IPS-NIHi7 (cell line): ENCODE data around the gene KLHL11.

Experiments used
- DNase-seq: peaks from one replicate; pipeline ENCODE4 v3.0.0; 2012; ENCODE audit warnings: mixed read lengths; ENCODE audit errors: extremely low spot score

KLHL11 gene, protein sequence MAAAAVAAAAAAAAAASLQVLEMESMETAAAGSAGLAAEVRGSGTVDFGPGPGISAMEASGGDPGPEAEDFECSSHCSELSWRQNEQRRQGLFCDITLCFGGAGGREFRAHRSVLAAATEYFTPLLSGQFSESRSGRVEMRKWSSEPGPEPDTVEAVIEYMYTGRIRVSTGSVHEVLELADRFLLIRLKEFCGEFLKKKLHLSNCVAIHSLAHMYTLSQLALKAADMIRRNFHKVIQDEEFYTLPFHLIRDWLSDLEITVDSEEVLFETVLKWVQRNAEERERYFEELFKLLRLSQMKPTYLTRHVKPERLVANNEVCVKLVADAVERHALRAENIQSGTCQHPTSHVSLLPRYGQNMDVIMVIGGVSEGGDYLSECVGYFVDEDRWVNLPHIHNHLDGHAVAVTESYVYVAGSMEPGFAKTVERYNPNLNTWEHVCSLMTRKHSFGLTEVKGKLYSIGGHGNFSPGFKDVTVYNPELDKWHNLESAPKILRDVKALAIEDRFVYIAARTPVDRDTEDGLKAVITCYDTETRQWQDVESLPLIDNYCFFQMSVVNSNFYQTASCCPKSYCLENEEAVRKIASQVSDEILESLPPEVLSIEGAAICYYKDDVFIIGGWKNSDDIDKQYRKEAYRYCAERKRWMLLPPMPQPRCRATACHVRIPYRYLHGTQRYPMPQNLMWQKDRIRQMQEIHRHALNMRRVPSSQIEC

DNA sequence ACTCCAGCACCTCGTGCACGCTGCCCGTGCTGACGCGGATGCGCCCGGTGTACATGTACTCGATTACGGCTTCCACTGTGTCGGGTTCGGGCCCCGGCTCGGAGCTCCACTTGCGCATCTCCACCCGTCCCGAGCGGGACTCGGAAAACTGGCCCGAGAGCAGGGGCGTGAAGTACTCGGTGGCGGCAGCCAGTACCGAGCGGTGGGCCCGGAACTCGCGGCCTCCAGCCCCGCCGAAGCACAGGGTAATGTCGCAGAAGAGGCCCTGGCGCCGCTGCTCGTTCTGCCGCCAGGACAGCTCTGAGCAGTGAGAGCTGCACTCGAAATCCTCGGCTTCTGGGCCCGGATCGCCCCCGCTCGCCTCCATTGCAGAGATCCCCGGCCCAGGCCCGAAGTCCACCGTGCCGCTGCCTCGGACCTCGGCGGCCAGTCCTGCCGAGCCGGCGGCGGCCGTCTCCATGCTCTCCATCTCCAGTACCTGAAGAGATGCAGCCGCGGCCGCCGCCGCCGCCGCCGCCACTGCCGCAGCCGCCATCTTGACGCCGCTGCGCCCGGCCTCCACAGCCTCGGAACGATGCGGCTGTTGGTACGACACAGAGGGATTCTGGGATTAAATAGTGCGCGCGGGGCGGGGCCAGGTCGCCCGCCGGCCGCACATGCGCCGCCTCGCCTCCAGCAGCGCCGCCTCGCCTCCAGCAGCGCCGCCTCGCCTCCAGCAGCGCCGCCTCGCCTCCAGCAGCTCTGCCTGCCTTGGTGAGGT, at the start of gene KLHL11:
TSS of gene KLHL11 (minus strand) at position 588 of the 760 bp plus-strand sequence. CDS start at position 535, 53 bp downstream.
- peak; percentile 95 for DNase-seq

DNA sequence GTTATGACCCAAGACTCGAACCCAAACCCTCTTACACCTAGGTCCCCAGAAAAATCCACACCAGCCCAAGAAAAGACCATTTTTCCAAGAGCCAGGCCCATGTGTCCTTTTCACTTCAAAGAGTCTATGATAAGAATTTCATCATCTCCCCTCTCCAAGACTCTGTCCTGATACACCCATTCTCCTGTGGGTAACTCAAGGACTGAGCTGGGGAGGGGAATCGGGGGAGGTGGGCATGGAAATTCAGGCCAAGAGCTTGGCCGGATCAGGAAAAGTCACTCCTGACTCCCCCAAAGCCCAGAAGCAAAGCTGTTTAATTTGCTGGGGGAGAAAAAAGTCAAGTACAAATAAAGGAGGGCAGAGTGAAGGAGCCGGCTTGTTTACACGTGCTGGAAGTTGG, 49.8 kb upstream of the KLHL11 start:
- no peak for DNase-seq

DNA sequence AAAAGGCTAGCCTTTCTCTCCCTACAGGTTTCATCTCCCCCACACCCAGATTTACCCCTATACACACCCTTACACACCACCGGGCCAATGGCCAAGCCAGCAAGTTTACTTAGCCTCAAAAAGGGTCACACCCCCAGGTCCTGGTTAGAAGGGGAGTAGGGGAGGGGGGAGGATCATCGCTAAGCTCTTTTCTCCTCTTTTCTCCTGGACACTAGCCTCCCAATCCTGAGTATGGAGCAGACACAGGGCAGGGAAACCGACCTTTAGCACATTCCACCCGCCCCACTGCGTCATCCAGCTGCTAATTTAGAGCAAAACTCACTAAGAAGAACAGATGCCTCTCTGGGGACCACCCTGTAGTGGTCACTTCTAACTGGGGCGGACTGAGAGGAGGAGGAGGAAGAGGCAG, 49.1 kb upstream of the KLHL11 start:
- DNase-seq = no peak

DNA sequence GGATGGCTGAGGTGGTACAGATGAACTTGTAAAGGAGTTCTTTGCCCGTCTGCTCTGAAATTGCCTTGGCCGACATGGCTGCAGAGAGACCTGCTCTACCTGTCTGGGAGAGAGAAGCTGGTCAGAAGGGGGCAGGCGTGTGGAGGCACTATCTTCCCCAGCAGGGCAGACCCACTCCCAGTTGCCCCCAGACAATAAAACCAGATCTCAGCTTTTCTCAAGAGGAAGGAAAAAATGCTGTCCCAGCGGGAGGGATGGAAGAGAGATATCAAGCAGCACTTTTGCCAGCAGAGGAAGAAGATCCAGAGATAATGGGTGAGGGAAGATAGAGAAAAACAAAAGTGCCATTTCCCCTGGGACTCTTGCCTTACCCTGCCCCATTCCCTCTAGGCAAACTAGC, 48.6 kb upstream of the KLHL11 start:
- DNase-seq = peak; percentile 60

DNA sequence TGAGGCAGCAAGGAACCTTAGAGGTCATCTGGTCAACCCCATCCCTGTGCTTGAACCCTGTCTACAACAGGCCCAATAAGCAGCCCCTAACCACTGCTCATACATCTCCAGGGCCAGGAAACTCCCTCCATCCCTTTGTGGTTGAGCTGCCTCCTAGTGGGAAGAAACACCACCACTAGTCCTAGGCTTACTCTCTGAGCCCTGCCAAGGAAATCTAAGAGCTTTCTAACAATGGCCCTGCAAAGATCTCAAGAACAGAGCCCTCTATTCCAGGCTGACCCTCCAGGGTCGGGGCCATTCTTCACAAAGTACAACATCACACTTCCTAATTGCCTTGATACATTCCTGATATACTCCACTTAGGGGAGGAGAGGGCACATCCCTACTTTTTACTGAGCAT, 47.7 kb upstream of the KLHL11 start:
- DNase-seq = no peak

DNA sequence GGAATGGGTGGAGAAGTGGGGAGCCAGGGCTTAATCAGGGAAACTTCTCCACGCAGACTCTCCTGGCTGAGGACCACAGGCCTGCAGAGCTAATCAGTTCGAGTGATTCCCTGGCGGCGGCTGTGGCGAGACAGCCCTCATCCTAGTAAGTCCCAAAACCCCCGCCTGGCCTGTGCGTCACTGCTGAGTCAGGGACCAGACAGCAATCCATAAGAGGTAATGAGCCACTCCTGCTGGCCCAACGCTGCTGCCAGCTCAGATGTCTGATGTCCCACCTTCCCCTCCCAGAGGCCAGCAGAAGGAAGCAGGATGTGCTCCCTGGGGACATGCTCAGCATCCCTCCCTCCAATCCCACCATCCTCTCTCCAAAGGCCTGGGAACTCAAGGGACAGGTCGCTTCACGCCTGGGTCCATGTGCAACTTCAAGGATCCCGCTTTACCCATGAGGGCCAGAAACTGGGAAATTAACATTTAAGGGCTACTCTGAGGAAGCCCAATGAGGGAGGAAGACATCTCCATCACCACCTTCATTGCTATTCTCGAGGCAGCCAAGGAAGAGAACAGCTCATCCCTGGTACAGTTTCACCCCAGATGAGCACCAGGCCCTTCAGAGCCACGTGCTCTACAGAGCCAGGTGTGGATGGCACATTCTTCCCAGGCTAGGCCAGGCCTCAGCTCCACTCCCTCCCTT, 45.6 kb upstream of the KLHL11 start:
- no peak for DNase-seq

DNA sequence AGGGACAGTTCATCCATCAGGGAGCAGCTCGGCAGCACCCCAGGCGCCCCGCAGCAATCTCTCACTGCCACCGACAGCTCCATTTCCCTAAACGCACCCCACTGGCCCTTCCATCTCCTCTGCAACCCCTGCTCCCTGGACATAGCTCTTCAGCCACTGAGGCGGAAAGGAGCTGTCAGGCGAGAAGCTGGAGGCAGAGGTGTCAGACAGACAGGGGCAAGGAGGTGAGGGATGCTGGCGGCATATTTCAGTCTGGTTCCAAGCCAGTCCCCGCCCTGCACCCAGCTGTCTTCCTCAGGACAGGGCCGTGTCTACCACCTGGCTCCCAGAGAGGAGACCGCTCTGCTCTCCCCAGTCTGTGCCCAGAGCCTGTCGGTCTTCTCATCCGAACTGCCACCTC, 43.9 kb upstream of the KLHL11 start:
- DNase-seq = no peak

DNA sequence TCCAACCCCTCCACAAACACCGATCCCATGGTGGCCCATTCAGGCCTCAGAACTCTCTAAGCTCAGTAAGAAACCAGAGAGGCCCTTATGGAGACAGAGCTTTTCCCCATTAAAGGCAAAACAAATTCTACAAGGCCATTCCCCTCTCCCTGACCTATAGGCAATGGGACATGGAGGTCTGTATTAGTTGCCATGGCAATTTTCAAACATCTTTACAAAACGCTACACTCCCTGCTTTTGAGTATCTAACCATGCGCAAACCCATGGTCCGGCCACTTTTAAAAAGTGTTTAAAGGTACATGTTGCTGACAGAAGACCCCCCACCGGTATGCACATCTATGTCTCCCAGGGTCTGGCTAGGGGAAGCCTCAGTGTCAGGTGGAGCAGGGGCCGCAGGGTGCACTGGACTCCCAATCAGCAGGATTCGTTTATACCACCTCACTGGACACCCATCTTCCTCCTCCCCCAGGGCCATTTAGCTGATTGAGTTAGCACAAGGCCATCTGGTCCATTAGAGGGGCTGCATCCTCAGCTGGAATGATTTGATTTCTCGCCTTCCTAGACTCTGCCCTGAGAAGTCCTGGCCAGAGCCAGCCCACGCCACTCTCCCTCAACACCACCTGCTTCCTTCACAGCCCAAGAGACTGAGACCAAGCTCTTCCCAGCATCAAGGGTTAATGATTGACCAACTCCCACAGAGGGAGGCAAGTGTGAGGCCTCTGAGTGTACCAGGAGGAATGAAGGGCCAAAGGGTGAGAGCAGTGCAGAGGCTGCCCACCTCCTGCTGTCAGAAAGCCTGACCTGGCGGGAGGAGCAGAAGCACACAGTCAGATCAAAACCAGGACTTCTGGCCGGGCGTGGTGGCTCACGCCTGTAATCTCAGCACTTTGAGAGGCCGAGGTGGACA, 42.7 kb upstream of the KLHL11 start:
- no peak for DNase-seq

DNA sequence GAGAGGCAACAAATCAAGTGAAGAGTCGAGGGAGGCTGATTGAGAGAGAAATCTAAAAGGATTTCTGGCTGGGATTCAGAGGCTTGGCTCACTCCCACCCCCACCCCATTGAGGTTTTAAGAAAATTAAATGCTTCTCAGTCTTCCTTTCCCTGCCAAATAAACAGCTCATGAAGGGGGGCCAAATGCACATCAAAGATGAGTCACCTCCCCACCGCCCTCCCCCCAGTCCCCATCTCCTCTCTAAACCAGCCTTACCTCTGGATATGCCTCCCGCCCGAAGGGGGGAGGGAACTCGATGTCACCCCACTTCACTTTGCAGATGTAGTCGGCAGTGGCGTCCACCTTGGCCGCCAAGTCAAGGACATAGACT, 41.9 kb upstream of the KLHL11 start:
- DNase-seq = no peak

DNA sequence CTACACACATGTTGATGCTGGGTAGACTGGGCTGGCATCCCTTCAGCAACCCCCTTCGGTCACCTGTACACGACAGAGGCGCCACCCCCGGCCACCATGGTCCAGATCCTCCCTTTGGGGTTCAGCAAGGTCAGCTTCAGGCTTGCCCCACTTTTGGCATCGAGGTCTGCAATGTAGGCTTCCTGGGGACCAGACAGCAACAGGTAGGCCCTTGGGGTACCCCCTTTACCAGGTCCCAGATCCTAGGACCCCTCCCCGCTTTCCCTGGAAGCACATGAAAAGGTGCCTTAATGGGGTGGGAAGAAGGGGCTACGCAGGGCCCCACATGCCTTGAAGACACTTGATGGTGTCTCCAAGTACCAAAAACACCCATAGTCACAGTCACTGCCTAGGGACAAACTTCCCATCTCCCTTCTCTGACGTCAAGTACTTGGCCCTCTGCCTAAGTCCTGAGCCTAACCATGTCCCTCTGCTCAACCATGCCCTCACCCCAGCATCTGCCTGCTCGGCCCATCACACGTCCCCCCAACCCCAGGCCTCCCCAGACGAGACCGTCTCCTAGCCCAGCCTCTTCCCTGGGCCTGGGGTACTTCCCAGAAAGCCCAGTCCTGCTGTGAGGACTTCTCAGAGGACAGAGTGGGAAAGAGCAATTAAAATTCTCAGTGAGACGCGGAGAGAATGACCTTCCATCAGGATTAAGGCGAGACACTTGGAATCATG, 41.4 kb upstream of the KLHL11 start:
- DNase-seq = no peak

DNA sequence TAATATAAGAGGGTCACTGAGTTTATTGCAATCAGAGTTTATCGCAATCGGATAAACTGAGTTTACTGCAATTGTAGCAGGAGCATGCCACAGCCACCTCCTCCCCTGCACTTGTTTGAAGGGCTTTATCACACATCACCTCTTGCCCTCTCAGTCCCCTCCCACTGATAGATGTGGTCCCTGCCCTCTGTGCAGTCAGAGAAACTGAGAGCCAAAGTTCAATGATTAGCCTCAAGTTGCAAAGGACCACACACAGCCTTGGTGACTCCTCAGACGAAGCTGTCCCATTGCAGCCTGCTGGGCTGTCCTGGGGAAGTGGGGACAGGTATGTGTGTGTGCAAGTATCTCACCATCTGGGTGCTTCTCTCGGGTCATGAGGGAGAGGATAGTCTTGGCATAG, 39.9 kb upstream of the KLHL11 start:
- DNase-seq = no peak

DNA sequence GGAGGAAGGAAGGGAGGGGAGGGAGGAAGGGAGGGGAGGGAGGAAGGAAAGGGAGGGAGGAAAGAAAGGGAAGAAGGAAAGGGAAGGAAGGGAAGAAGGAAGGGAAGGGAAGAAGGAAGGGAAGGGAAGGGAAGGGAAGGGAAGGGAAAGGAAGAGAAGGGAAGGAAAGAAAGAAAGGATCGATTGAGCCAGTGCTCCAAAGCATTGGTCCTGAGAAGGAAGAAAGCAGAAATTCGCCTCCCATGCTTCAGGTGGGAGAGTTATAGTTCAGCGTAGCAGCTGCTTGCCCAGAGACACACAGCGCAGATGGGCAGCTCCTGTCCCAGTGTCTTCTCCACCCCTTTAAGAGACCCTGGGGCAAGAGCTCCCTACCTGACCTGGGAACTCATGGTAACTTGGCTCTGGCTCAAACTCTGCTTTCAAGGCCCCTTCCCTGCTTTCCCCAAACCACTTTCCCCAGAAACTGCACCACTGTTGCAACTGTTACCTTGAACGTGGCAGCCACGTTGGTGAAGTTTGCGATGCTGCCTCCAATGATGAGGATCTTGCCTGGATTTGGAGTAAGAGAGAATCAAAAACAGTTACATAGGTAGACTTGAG, 39.1 kb upstream of the KLHL11 start:
- DNase-seq = no peak

DNA sequence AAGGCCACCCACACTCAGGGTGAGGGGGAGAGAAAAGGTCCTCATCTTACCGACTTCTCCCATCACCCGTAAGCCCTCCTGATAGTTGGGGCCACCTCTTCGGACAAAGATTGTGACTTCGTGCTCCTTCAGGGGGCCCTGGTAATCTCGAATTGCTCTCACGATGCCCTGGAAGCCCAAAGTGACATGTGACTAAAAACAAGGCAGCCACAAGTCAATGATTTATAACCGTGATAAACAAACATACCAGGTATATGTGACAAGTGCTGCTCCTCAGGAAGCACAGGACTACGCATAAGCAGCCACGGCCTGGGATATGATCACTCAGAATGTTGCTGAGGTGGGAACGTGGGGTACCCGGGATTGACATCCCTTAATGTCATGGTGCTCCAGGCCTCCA, 36.4 kb upstream of the KLHL11 start:
- no peak for DNase-seq

DNA sequence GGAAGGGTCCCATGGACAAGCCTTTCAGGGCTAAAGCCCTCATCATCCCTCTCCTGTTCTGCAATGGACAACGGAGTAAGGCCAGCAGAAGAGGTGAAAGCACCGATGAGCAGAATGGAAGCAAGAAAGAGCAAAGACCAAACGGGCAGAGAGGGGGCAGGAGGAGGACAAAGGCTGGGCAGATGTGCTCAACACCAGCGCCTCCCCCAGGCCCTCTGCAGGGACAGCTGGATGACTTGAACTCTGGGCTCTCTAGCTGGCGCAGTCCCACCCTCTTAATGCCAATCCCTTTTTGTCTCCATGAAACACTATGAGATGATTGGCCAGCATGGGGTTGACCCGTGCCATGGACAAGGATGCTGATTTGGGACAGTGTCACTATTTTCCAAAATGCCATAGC, 31.5 kb upstream of the KLHL11 start:
- no peak for DNase-seq

DNA sequence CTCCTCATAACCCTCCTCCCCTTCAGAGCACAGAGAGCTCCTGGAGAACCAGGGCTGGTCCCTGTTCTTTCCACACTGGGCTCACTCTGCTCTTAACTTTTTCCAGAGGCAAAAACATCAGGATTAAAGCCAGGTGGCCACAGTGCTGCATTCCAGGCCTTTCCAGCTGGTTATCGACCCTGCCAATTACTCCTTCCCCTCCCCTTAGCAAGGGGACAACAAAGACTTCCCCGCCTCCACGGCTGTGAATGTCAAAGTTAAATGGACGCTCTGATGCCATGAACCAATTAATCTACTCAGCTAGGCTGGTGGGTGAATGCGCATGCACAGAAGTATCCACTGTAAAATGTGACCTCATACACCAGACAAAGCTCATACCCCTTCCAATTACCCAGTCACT, 30.4 kb upstream of the KLHL11 start:
- DNase-seq = no peak

DNA sequence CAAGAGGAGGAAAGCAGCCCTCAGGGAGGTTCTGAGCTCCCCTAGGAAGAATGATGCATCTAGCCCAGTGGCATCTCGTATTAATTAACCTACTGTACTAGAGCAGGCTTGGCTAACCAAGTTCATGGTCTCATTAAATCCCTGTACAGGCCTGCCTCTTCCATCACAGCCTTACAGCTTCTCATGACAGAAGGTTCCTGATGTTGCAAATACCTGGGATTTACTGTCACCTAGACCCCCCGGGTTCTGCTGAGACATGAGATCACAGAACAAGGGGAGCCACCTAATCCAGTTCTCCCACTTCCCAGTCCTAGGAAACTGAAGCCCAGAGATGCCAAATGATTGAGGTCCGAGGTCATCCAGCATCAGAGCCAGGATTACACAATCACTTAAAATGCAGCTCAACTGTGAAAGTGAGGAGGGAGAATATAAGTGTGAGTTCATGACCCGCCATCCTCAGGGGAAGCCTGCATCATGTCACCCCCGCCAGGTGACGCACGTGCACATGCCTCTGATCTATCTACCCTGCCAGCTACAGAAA, 29.6 kb upstream of the KLHL11 start:
- no peak for DNase-seq

DNA sequence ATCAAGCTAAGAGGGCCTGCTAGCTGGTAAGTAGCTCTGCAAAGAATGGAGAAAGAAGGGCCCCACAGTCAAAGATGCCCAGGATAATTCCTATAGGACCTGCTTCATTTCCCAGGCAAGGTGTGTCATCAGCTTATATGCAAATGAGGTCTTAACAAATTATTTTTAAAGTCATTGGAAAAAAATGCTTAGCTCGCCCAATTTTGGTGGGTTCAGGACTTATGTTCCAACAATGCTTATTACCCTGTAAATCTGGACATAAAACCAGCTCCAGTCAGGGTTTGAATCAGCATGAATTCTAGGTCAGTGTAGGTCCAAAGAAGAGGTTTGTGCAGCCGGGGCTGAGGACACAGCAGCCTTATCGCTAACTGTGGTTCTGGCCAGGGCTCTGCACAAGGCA, 28.2 kb upstream of the KLHL11 start:
- no peak for DNase-seq

DNA sequence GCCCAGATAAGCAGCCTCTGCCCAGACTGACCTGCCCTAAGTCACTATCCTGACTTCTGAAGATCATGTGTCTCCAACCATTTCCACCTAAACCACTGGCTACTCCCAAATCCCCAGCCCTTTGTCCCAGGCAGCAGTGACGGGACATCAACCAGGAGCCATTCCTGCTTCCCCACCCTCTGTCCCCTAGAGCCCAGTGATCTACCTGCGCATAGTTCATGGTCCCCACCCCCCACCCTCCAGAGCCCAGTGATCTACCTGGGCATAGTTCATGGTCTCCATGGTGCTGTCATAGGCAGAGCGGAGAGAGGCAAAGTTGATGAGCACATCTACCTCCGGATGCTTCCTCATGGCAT, 26.8 kb upstream of the KLHL11 start:
- DNase-seq = no peak

DNA sequence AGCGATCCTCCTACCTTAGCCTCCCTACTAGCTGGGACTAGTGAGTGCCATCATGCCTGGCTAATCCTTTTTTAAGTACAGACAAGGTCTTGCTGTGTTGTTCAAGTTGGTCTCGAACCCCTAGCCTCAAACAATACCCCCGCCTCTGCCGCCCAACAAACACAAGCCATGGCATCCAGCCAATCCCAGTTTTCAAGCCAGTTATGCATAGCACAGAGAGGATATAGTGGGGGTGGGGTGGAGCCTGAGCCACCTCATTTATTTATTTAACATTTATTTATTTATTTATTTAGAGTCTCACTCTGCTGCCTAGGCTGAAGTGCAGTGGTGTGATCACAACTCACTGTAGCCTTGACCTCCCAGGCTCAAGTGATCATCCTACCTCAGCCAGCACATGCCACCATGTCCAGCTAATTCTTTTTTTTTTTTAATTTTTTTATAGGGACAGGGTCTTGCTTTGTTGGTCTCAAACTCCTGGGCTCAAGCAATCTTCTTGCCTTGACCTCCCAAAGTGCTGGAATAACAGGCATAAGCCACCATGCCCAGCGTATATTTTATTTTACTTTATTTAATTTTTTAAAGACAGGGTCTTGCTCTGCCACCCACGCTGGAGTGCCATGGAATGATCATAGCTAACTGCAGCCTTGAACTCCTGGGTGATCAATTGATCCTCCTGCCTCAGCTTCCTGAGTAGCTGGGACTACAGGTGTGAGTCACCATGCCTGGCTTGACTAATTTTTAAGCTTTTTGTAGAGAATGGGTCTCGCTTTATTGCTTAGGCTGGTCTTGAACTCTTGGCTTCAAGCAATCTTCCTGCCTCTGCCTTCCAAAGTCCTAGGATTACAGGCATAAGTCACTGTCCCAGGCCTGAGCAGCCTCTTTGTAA, 26.2 kb upstream of the KLHL11 start:
- no peak for DNase-seq
